M059J (cell line): ENCODE measurements around the gene MYG1. TPM values are rescaled to one million over a fixed set of nuclear protein-coding genes. Genes with fewer than 3 reads are reported as not detected.

Source experiments
- total RNA-seq: library from RNA; depleted of rRNA; stranded (reverse); fragments of >200 nt; shearing (Covaris generic); gene quantifications from 2 replicates; pipeline ENCODE4 v1.2.3, GENCODE V29; 2014; rRNA removed

MYG1 gene
- total RNA-seq, 1 experiment from 2014 or later = 43.6 TPM

Other genes with a start within 250 kb of the MYG1 start
- 31.1 and 39.9 TPM in 2 replicates for gene TNS2, start 249.6 kb upstream of the MYG1 start, total RNA-seq
- gene SPRYD3, start 220.3 kb upstream of the MYG1 start, total RNA-seq = 11.2 and 15.4 TPM in 2 replicates
- gene IGFBP6, start 202.0 kb upstream of the MYG1 start, total RNA-seq = 318 and 394 TPM in 2 replicates
- 0.22 TPM in 1 of 2 replicates, not detected in the other for gene SOAT2, start 196.2 kb upstream of the MYG1 start, total RNA-seq
- 9.5 and 11.7 TPM in 2 replicates for gene ZNF740, start 119.0 kb upstream of the MYG1 start, total RNA-seq
- 0.89 and 2.6 TPM in 2 replicates for gene CSAD, start 118.8 kb upstream of the MYG1 start, total RNA-seq
- not detected in 2 replicates for gene ITGB7, start 92.4 kb upstream of the MYG1 start, total RNA-seq
- gene RARG, start 67.5 kb upstream of the MYG1 start, total RNA-seq = 16.7 and 22.1 TPM in 2 replicates
- gene ESPL1, start 31.4 kb upstream of the MYG1 start, total RNA-seq = 2.9 and 9.0 TPM in 2 replicates
- 404 and 498 TPM in 2 replicates for gene PFDN5, start 4.2 kb upstream of the MYG1 start, total RNA-seq
- 34.7 and 51.6 TPM in 2 replicates for gene AAAS, start 21.9 kb downstream of the MYG1 start, total RNA-seq
- not detected in 2 replicates for gene SP7, start 36.7 kb downstream of the MYG1 start, total RNA-seq
- 26.2 and 41.5 TPM in 2 replicates for gene SP1, start 80.5 kb downstream of the MYG1 start, total RNA-seq
- gene AMHR2, start 124.2 kb downstream of the MYG1 start, total RNA-seq = not detected in 2 replicates
- 145 and 146 TPM in 2 replicates for gene PRR13, start 142.0 kb downstream of the MYG1 start, total RNA-seq
- 90.2 and 194 TPM in 2 replicates for gene PCBP2, start 152.4 kb downstream of the MYG1 start, total RNA-seq
- 5.6 and 7.7 TPM in 2 replicates for gene MAP3K12, start 199.8 kb downstream of the MYG1 start, total RNA-seq
- gene TARBP2, start 201.6 kb downstream of the MYG1 start, total RNA-seq = 29.4 and 31.7 TPM in 2 replicates
- not detected in 2 replicates for gene NPFF, start 207.8 kb downstream of the MYG1 start, total RNA-seq